Measurements from ENCODE around the gene NEK1. TPM values are rescaled to one million over a fixed set of nuclear protein-coding genes. Genes with fewer than 3 reads are reported as not detected.
A peak's percentile ranks its signal among the peaks of the same experiment; 100 is the strongest.

The NEK1 gene
- total and polyA plus RNA-seq, 2 experiments from 2014 or later = 9.3 to 19.5 TPM

DNA sequence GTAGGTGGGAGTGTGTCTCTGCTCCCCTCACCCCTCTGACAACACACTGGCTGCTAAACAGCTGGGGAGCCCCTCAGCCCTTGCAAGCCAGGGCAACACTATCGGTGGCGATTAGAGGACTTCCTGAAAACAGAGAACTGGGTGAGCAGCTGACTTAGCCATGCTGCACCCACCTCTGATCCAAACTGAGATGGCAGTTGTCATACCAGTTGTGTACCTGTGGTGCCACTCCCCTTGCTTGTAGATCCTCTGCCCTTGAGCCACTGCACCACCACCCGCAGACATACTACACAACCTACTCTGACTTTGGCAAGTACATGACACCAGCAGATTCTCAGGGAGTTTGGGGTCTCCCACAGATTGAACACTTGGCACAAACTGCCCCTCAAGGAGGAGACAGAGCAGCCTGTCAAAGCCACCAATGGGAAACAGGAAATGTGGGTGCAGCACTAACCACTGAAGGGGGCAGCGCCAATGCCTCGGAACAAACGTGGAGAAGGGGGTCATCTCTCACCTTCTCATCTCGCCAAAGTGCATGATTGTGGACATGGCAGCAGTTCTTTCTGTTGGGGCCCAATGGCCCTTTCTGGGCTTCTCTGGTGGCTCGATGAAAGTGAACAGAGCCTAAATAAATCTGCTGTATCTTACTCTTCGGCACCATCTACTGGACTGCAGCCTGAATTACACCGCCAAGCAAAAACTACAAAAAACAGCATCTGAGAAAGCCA, 119.8 kb downstream of the NEK1 start:
- peak; percentile 72 for DNase-seq (ENCODE audit: low spot score)
- no peak overlapping the region for H2AFZ ChIP-seq
- peaks cover 30% of the 10 kb centered on the region for H3K36me3 Mint-ChIP-seq (ENCODE audit: low read depth)
- H3K4me3 ChIP-seq = no peak overlapping the region
- H3K4me1 ChIP-seq (ENCODE audit: insufficient read depth) = no peaks in the 10 kb centered on the region
- no peaks in the 10 kb centered on the region for H3K79me2 ChIP-seq (replicated peaks; ENCODE audit: insufficient read depth)
- no peaks in the 10 kb centered on the region for H3K4me1 Mint-ChIP-seq
- no peaks in the 10 kb centered on the region for H3K27me3 ChIP-seq (ENCODE audit: insufficient read depth)
- no peaks in the 10 kb centered on the region for H4K20me1 ChIP-seq (replicated peaks; ENCODE audit: insufficient read depth)
- no peak overlapping the region for H3K4me2 ChIP-seq
- H3K4me3 Mint-ChIP-seq = no peak overlapping the region
- no peaks in the 10 kb centered on the region for H3F3A ChIP-seq (replicated peaks; ENCODE audit: low read depth)
- peaks cover 6% of the 10 kb centered on the region for H3K9me3 Mint-ChIP-seq
- no peak overlapping the region for H3K27ac Mint-ChIP-seq
- H3K27me3 Mint-ChIP-seq (ENCODE audit: insufficient read depth, low read depth, poor library complexity) = no peaks in the 10 kb centered on the region
- no peak overlapping the region for H3K27ac ChIP-seq (ENCODE audit: low read depth)
- no peaks in the 10 kb centered on the region for H3K36me3 ChIP-seq (ENCODE audit: insufficient read depth)
- peak; percentile 66 for ATAC-seq
- no peak for TF ChIP-seq EZH2 (IDR thresholded peaks at IDR 0.05; ENCODE audit: low read depth, unreplicated experiment)
- TF ChIP-seq, protein P1, sequence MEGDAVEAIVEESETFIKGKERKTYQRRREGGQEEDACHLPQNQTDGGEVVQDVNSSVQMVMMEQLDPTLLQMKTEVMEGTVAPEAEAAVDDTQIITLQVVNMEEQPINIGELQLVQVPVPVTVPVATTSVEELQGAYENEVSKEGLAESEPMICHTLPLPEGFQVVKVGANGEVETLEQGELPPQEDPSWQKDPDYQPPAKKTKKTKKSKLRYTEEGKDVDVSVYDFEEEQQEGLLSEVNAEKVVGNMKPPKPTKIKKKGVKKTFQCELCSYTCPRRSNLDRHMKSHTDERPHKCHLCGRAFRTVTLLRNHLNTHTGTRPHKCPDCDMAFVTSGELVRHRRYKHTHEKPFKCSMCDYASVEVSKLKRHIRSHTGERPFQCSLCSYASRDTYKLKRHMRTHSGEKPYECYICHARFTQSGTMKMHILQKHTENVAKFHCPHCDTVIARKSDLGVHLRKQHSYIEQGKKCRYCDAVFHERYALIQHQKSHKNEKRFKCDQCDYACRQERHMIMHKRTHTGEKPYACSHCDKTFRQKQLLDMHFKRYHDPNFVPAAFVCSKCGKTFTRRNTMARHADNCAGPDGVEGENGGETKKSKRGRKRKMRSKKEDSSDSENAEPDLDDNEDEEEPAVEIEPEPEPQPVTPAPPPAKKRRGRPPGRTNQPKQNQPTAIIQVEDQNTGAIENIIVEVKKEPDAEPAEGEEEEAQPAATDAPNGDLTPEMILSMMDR (conservative IDR thresholded peaks at IDR 0.05; ENCODE audit: low read depth in 2 of 2) = peak; percentile 73 to 74
- H3K9me2 ChIP-seq (ENCODE audit: insufficient read depth) = no peaks in the 10 kb centered on the region

GRCh38 chr4:169491211-169491610, 121.2 kb downstream of the NEK1 start:
- Histone ChIP-seq H3K4me3 (no peak overlapping the region), H3K79me2 (replicated peaks; ENCODE audit: insufficient read depth) (no peaks in the 10 kb centered on the region), H3K27me3 (ENCODE audit: insufficient read depth) (no peaks in the 10 kb centered on the region), H3K4me2 (no peak overlapping the region), H3K4me1 (ENCODE audit: insufficient read depth) (no peaks in the 10 kb centered on the region), H3K9me2 (ENCODE audit: insufficient read depth) (no peaks in the 10 kb centered on the region), H3K36me3 (ENCODE audit: insufficient read depth) (no peaks in the 10 kb centered on the region), H3F3A (replicated peaks; ENCODE audit: low read depth) (no peaks in the 10 kb centered on the region), H3K27ac (ENCODE audit: low read depth) (no peak overlapping the region), H4K20me1 (replicated peaks; ENCODE audit: insufficient read depth) (no peaks in the 10 kb centered on the region), H2AFZ (no peak overlapping the region)
- DNase-seq (ENCODE audit: low spot score) = no peak
- peaks cover 6% of the 10 kb centered on the region for H3K9me3 Mint-ChIP-seq
- no peak overlapping the region for H3K27ac Mint-ChIP-seq
- ATAC-seq = no peak
- peaks cover 27% of the 10 kb centered on the region for H3K36me3 Mint-ChIP-seq (ENCODE audit: low read depth)
- TF ChIP-seq JUNB (IDR thresholded peaks at IDR 0.05; ENCODE audit: unreplicated experiment) (no peak), EZH2phosphoT487 (IDR thresholded peaks at IDR 0.05; ENCODE audit: unreplicated experiment) (no peak), STAT1 (IDR thresholded peaks at IDR 0.05; ENCODE audit: unreplicated experiment) (no peak)
- TF ChIP-seq, protein P1 (conservative IDR thresholded peaks at IDR 0.05; ENCODE audit: low read depth in 2 of 2) = no peak
- no peaks in the 10 kb centered on the region for H3K27me3 Mint-ChIP-seq (ENCODE audit: insufficient read depth, low read depth, poor library complexity)
- H3K4me1 Mint-ChIP-seq = no peaks in the 10 kb centered on the region
- no peak overlapping the region for H3K4me3 Mint-ChIP-seq
